Measurements from ENCODE around the gene HINT3. TPM values are rescaled to one million over a fixed set of nuclear protein-coding genes. Genes with fewer than 3 reads are reported as not detected.
"Not testable (repeated sequence)": the region's sequence is repeated elsewhere in the genome, so short reads cannot be mapped to it uniquely, and the experiment has no call there.

The HINT3 gene
- total RNA-seq, 4 donors from 2014 or later = 9.9 to 18.2 (median 11.5) TPM

GRCh38 chr6:126020305-126021050, 63.9 kb downstream of the HINT3 start:
- Histone ChIP-seq H3K36me3 (peaks cover 0 to 80% (median 0%) of the 10 kb centered on the region in 3 donors), H3K27me3 (no peaks in the 10 kb centered on the region), H3K9me3 (no peaks in the 10 kb centered on the region), H3K4me1 (no peaks in the 10 kb centered on the region), H3K4me3 (no peak overlapping the region), H3K27ac (no peak overlapping the region)
- TF ChIP-seq CTCF (IDR thresholded peaks at IDR 0.05) (no peak), POLR2A (IDR thresholded peaks at IDR 0.05) (no peak)
- no peak for DNase-seq

- DNase-seq, H3K27ac ChIP-seq, H3K27me3 ChIP-seq, H3K4me3 ChIP-seq, H3K9me3 ChIP-seq, H3K4me1 ChIP-seq: not testable (repeated sequence)
- peaks cover 0 to 87% (median 0%) of the 10 kb centered on the region in 3 donors for H3K36me3 ChIP-seq
These were observed 66.9 kb downstream of the HINT3 start for GRCh38 chr6:126023474-126023873.

- Histone ChIP-seq H3K36me3 (peaks cover 0 to 63% (median 0%) of the 10 kb centered on the region in 3 donors), H3K27me3 (no peaks in the 10 kb centered on the region), H3K4me3 (no peak overlapping the region), H3K9me3 (no peaks in the 10 kb centered on the region), H3K27ac (no peak overlapping the region), H3K4me1 (no peaks in the 10 kb centered on the region)
- TF ChIP-seq CTCF (IDR thresholded peaks at IDR 0.05) (no peak), POLR2A (IDR thresholded peaks at IDR 0.05) (no peak)
- no peak for DNase-seq
These were observed 69.4 kb downstream of the HINT3 start for GRCh38 chr6:126026001-126026400.

- H3K27ac ChIP-seq = no peak overlapping the region
- no peak for DNase-seq
- no peak for TF ChIP-seq CTCF (IDR thresholded peaks at IDR 0.05)
- TF ChIP-seq POLR2A (IDR thresholded peaks at IDR 0.05) = no peak
- no peaks in the 10 kb centered on the region for H3K27me3 ChIP-seq
- no peaks in the 10 kb centered on the region for H3K4me1 ChIP-seq
- H3K4me3 ChIP-seq = no peak overlapping the region
- peaks cover 0 to 47% (median 0%) of the 10 kb centered on the region in 3 donors for H3K36me3 ChIP-seq
- H3K9me3 ChIP-seq = no peaks in the 10 kb centered on the region
These were observed 71.0 kb downstream of the HINT3 start for GRCh38 chr6:126027601-126028000.

Small RNA genes within 50 kb of the gene (small RNA-seq; reads per million reads assigned to genes)
- gene RNA5SP216 = 0 reads per million in 2 donors

Other genes starting within 250 kb of the HINT3 start
- gene HEY2, start 207.1 kb upstream of the HINT3 start, total RNA-seq = 1 to 10 TPM in 1 of 4 donors, under 1 TPM in 2, not detected in 1; 0.35 to 2.0 (median 0.40) TPM
- 10 to 100 TPM; 15.4 to 80.9 (median 27.7) TPM for gene NCOA7, start 165.8 kb upstream of the HINT3 start, total RNA-seq
- 10 to 100 TPM; 36.6 to 60.2 (median 51.2) TPM for gene TRMT11, start 29.8 kb downstream of the HINT3 start, total RNA-seq